ENCODE data around the gene CFAP119.

CFAP119 gene

DNA sequence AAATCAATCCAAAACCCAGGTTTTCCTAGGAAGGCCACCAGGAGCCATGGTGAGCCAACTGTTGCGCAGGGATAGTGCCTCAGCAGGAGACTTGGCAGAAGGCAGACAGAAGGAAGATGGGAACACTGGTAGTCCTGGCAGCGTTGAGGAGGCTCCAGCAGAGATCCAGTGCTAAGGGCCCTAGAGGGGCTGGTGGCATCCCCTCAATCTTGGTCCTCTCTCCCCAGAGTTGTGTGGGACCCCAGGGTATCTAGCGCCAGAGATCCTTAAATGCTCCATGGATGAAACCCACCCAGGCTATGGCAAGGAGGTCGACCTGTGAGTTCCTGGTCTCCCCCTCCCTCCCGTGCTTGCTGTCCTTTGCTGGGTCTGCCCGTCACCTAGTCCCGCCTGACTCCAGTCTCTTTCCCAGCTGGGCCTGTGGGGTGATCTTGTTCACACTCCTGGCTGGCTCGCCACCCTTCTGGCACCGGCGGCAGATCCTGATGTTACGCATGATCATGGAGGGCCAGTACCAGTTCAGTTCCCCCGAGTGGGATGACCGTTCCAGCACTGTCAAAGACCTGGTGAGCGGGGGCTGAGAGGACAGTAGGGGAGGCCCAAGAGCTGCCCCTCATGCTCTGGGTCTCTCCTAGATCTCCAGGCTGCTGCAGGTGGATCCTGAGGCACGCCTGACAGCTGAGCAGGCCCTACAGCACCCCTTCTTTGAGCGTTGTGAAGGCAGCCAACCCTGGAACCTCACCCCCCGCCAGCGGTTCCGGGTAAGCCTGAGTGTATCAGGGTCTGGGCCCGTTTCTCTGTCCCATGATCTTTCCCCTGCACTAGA is 5.7 kb downstream of the CFAP119 start:
- ChIA-PET CTCF (interaction anchor here (1.0 kb wide), 1 partner anchor 34 kb away, joined by 9 read pairs; no protein-coding TSS in a partner anchor), POLR2A (ENCODE audit: low non-redundant PET) (no interaction called here)
- DNase-seq (ENCODE audit: low spot score) = no peak
- TF ChIP-seq CTCF (conservative IDR thresholded peaks at IDR 0.05; ENCODE audit: low read depth) = no peak
- peak overlapping the region; percentile 41 for H3K27ac ChIP-seq

- ChIA-PET CTCF (no interaction called here), POLR2A (ENCODE audit: low non-redundant PET) (interaction anchor here (0.6 kb wide), 1 partner anchor 199 kb away, joined by 3 read pairs; no protein-coding TSS in a partner anchor)
- H3K27ac ChIP-seq = peak overlapping the region; percentile 40
- no peak for DNase-seq (ENCODE audit: low spot score)
- no peak for TF ChIP-seq CTCF (conservative IDR thresholded peaks at IDR 0.05; ENCODE audit: low read depth)
Observed at GRCh38 chr16:30753596-30753995, 8.3 kb downstream of the CFAP119 start.

DNA sequence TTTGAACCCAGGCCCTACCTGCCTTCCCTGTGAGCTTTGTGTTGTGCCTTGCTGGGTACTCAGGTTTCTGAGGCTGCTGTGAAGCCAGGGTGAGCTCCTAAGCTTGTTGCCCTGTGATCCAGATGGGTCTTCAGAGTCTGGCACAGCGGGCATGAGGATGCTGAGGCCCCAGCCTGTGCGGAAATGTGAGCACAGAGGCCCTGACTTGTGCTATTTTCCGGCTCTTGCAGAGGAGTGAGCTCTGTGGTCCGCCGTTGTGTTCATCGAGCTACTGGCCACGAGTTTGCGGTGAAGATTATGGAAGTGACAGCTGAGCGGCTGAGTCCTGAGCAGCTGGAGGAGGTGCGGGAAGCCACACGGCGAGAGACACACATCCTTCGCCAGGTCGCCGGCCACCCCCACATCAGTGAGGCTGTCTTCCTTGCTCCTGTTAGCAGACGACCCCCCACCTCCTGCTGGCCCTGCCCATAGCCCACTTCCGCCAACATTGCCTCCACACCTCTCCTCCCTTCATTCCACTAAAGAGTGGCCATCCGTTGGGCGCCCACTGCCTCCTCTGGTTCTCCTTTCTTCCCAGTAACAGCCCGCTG is 10.9 kb downstream of the CFAP119 start:
- ChIA-PET CTCF (no interaction called here), POLR2A (ENCODE audit: low non-redundant PET) (no interaction called here)
- no peak for DNase-seq (ENCODE audit: low spot score)
- no peak for TF ChIP-seq CTCF (conservative IDR thresholded peaks at IDR 0.05; ENCODE audit: low read depth)
- peak overlapping the region; percentile 21; the same call in 1 of the 2 replicates for H3K27ac ChIP-seq

DNA sequence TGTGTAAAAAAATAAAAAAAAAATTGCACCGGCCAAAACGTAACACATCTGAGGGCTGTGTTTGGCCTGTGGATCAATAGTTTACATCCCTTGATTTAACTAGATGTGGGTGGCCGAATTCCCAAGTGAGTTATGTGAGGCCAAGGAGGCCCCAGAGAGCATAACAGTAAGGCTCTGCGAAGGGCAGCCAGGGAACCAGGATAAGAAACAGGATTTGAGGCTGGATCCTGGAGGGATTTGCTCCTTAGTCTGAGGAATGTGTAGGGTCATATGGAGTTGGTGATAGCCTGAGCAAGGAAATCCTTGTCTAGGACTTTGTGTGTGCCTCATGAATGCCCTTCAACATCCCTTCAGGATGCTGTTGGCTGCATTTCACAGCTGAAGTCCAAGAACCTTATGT is 11.7 kb downstream of the CFAP119 start:
- no peak for TF ChIP-seq CTCF (conservative IDR thresholded peaks at IDR 0.05; ENCODE audit: low read depth)
- H3K27ac ChIP-seq = no peak overlapping the region
- DNase-seq (ENCODE audit: low spot score) = no peak
- CTCF ChIA-PET = no interaction called here
- POLR2A ChIA-PET (ENCODE audit: low non-redundant PET) = no interaction called here

DNA sequence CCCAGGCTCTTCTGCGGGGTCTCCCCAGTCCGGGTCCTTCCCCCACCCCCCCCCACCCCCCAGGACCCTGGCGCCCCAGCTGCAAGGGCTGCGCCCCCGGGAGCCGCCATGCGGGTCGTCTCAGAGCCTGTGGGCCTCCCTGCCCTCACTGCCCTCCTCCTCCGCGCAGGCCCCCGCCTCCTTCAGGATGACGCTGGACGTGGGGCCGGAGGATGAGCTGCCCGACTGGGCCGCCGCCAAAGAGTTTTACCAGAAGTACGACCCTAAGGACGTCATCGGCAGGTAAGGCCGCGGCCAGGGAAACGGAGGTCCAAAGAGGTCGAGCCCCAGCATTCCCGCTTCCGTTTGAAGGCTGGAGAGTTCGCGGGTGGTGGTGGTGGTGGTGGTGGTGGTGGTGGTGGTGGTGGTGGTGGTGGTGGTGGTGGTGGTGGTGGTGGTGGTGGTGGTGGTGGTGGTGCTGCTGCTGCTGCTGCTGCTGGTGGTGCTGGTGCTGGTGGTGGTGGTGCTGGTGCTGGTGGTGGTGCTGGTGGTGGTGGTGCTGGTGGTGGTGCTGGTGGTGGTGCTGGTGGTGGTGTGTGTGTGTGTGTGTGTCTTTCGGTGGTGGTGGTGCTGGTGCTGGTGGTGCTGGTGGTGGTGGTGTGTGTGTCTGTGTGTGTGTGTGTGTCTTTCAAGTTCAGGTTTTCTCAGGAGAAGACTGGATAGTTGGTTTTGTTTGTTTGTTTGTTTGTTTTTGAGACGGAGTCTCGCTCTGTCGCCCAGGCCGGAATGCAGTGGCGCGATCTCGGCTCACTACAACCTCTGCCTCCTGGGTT is 13.0 kb downstream of the CFAP119 start:
- no peak for TF ChIP-seq CTCF (conservative IDR thresholded peaks at IDR 0.05; ENCODE audit: low read depth)
- DNase-seq (ENCODE audit: low spot score) = no peak
- H3K27ac ChIP-seq = peak overlapping the region; percentile 94
- ChIA-PET CTCF (interaction anchor here (0.7 kb wide), 1 partner anchor 66 kb away, joined by 3 read pairs; no protein-coding TSS in a partner anchor), POLR2A (ENCODE audit: low non-redundant PET) (interaction anchor here (0.7 kb wide), 1 partner anchor 10 kb away, joined by 5 read pairs; no protein-coding TSS in a partner anchor)

All from RWPE1 (cell line).